Activated naive CD8-positive, alpha-beta T cell treated with anti-CD3 and anti-CD28 coated beads, Interleukin-2, amount 10 ng/mL, durations not matched to agents 7 days and 5 days (primary cell): ENCODE measurements around the gene NDRG4. TPM values are rescaled to one million over a fixed set of nuclear protein-coding genes. Genes with fewer than 3 reads are reported as not detected.

Experiments used
- ATAC-seq: fragments of 150-1000 bp; cut with Tn5 transposase; one replicate; pipeline ENCODE4 v1.10.0; 2021; ENCODE audit warnings: low read depth, moderate library complexity
- POLR2A ChIA-PET: fragments of 350-600 bp; sonication (Branson Sonifier 250); formaldehyde crosslinking; loops from one replicate; lab custom pipeline; 2021; ENCODE audit warnings: antibody characterized with exemption; lab: Charles Lee
- DNase-seq: peaks from one replicate; pipeline ENCODE4 v3.0.0; 2021
- H3K27ac Mint-ChIP-seq: one replicate; pipeline ENCODE4 v1.8.0; 2022; ENCODE audit warnings: mild to moderate bottlenecking, mixed read lengths
- H3K27me3 Mint-ChIP-seq: one replicate; pipeline ENCODE4 v1.8.0; 2022; ENCODE audit warnings: mild to moderate bottlenecking, moderate library complexity, mixed read lengths
- H3K36me3 Mint-ChIP-seq: one replicate; pipeline ENCODE4 v1.8.0; 2021; ENCODE audit warnings: mild to moderate bottlenecking, mixed read lengths
- H3K4me1 Mint-ChIP-seq: one replicate; pipeline ENCODE4 v1.8.0; 2021; ENCODE audit warnings: mixed read lengths
- H3K4me3 Mint-ChIP-seq: one replicate; pipeline ENCODE4 v1.8.0; 2022; ENCODE audit warnings: mild to moderate bottlenecking, moderate library complexity, mixed read lengths
- H3K9me3 Mint-ChIP-seq: one replicate; pipeline ENCODE4 v1.8.0; 2021; ENCODE audit warnings: mixed read lengths
- total RNA-seq, 2 experiments: library from RNA; stranded (reverse); gene quantifications; one replicate each; pipeline ENCODE4 v1.2.3, GENCODE V29; 2021

The NDRG4 gene, protein sequence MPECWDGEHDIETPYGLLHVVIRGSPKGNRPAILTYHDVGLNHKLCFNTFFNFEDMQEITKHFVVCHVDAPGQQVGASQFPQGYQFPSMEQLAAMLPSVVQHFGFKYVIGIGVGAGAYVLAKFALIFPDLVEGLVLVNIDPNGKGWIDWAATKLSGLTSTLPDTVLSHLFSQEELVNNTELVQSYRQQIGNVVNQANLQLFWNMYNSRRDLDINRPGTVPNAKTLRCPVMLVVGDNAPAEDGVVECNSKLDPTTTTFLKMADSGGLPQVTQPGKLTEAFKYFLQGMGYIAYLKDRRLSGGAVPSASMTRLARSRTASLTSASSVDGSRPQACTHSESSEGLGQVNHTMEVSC
- 1 to 10 TPM; 3.2 to 4.1 TPM for total RNA-seq

GRCh38 chr16:58499615-58500351 lies at the start of gene NDRG4:
NDRG4 (plus strand) TSS chr16:58500143; CDS start chr16:58500249, 106 bp downstream.
- DNase-seq (peak; percentile 53), ATAC-seq (peak; percentile 80)
- peaks cover 3% of the 10 kb centered on the region for H3K27me3 Mint-ChIP-seq
- no peaks in the 10 kb centered on the region for H3K9me3 Mint-ChIP-seq
- peak within 1 kb of the TSS; percentile 79 for H3K4me3 Mint-ChIP-seq
- H3K36me3 Mint-ChIP-seq = no peaks in the 10 kb centered on the region
- POLR2A ChIA-PET = no interaction called here
- no peak within 1 kb of the TSS for H3K27ac Mint-ChIP-seq
- peaks cover 11% of the 10 kb centered on the region for H3K4me1 Mint-ChIP-seq

- POLR2A ChIA-PET = no interaction called here
- H3K4me3 Mint-ChIP-seq = no peak overlapping the region
- H3K36me3 Mint-ChIP-seq = no peaks in the 10 kb centered on the region
- DNase-seq (no peak), ATAC-seq (no peak)
- H3K4me1 Mint-ChIP-seq = peaks cover 8% of the 10 kb centered on the region
- no peaks in the 10 kb centered on the region for H3K9me3 Mint-ChIP-seq
- H3K27me3 Mint-ChIP-seq = peaks cover 38% of the 10 kb centered on the region
- H3K27ac Mint-ChIP-seq = no peak overlapping the region
Observed at GRCh38 chr16:58450590-58450989, 49.4 kb upstream of the NDRG4 start.

- no peak for ATAC-seq
- H3K27ac Mint-ChIP-seq = no peak overlapping the region
- H3K27me3 Mint-ChIP-seq = peaks cover 38% of the 10 kb centered on the region
- no peak overlapping the region for H3K4me3 Mint-ChIP-seq
- H3K9me3 Mint-ChIP-seq = no peaks in the 10 kb centered on the region
- no peak for DNase-seq
- POLR2A ChIA-PET = no interaction called here
- H3K4me1 Mint-ChIP-seq = peaks cover 8% of the 10 kb centered on the region
- H3K36me3 Mint-ChIP-seq = no peaks in the 10 kb centered on the region
Observed at GRCh38 chr16:58451265-58451689, 48.7 kb upstream of the NDRG4 start.

DNA sequence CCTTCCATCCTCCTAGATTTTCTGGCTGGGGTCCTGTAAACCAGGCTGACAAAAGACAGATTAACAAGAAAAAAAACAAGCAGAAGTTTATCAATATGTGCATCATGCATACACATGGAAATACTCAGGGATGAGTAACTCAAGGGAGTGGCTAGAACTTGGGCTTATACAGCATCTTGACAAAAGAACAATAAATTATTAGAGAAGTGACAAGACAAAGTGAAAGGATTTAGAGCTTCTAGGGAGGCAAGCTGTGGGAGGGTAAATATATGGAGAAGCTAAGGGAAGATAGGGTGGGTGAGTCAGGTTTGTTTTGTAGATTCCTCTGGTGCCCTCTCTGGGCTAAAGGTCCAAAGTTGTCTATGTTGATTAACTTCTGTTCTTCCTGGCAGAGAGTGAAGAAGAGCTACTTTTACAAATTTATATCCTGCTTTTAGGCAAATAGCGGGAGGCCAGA lies 48.0 kb upstream of the NDRG4 start:
- no peaks in the 10 kb centered on the region for H3K36me3 Mint-ChIP-seq
- ATAC-seq = no peak
- peaks cover 8% of the 10 kb centered on the region for H3K4me1 Mint-ChIP-seq
- peaks cover 37% of the 10 kb centered on the region for H3K27me3 Mint-ChIP-seq
- no peak overlapping the region for H3K4me3 Mint-ChIP-seq
- POLR2A ChIA-PET = no interaction called here
- H3K27ac Mint-ChIP-seq = no peak overlapping the region
- no peak for DNase-seq
- H3K9me3 Mint-ChIP-seq = no peaks in the 10 kb centered on the region

GRCh38 chr16:58452640-58453039 lies 47.3 kb upstream of the NDRG4 start:
- no peak overlapping the region for H3K4me3 Mint-ChIP-seq
- no peak overlapping the region for H3K27ac Mint-ChIP-seq
- no peaks in the 10 kb centered on the region for H3K36me3 Mint-ChIP-seq
- peaks cover 34% of the 10 kb centered on the region for H3K27me3 Mint-ChIP-seq
- H3K4me1 Mint-ChIP-seq = peaks cover 8% of the 10 kb centered on the region
- POLR2A ChIA-PET = no interaction called here
- DNase-seq = no peak
- no peak for ATAC-seq
- no peaks in the 10 kb centered on the region for H3K9me3 Mint-ChIP-seq

GRCh38 chr16:58454178-58454577 lies 45.8 kb upstream of the NDRG4 start:
- H3K27ac Mint-ChIP-seq = no peak overlapping the region
- H3K4me3 Mint-ChIP-seq = no peak overlapping the region
- peaks cover 32% of the 10 kb centered on the region for H3K27me3 Mint-ChIP-seq
- H3K9me3 Mint-ChIP-seq = no peaks in the 10 kb centered on the region
- ATAC-seq = no peak
- peaks cover 8% of the 10 kb centered on the region for H3K4me1 Mint-ChIP-seq
- no peak for DNase-seq
- POLR2A ChIA-PET = no interaction called here
- H3K36me3 Mint-ChIP-seq = no peaks in the 10 kb centered on the region

- no peak overlapping the region for H3K4me3 Mint-ChIP-seq
- H3K36me3 Mint-ChIP-seq = no peaks in the 10 kb centered on the region
- no peaks in the 10 kb centered on the region for H3K9me3 Mint-ChIP-seq
- peaks cover 3% of the 10 kb centered on the region for H3K4me1 Mint-ChIP-seq
- POLR2A ChIA-PET = no interaction called here
- DNase-seq (no peak), ATAC-seq (no peak)
- H3K27me3 Mint-ChIP-seq = peaks cover 28% of the 10 kb centered on the region
- no peak overlapping the region for H3K27ac Mint-ChIP-seq
Observed at GRCh38 chr16:58454856-58455255, 45.1 kb upstream of the NDRG4 start.

- ATAC-seq = no peak
- H3K4me3 Mint-ChIP-seq = no peak overlapping the region
- no peak overlapping the region for H3K27ac Mint-ChIP-seq
- peaks cover 25% of the 10 kb centered on the region for H3K27me3 Mint-ChIP-seq
- no peaks in the 10 kb centered on the region for H3K9me3 Mint-ChIP-seq
- no peaks in the 10 kb centered on the region for H3K36me3 Mint-ChIP-seq
- no peaks in the 10 kb centered on the region for H3K4me1 Mint-ChIP-seq
- POLR2A ChIA-PET = no interaction called here
- DNase-seq = no peak
Observed at GRCh38 chr16:58455750-58456149, 44.2 kb upstream of the NDRG4 start.

DNA sequence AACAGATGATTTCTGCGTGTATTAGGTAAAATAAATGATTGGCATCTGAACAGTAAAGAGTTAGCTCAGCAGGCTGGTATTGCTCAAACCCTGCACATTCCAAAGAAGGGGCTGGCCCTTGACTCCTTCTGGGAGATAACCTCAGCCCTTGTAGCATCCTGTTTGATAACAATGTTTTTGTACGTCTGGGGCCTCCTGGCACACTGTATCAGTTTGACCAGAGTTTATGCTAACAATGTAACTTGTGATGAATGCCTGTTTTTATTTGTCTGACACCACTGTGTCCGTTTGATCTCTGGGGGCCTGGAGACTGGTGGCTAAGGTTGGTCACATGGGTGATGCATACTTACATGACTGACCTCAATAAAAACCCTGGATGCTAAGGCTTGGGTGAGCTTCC lies 43.8 kb upstream of the NDRG4 start:
- H3K4me1 Mint-ChIP-seq = no peaks in the 10 kb centered on the region
- ATAC-seq = no peak

DNA sequence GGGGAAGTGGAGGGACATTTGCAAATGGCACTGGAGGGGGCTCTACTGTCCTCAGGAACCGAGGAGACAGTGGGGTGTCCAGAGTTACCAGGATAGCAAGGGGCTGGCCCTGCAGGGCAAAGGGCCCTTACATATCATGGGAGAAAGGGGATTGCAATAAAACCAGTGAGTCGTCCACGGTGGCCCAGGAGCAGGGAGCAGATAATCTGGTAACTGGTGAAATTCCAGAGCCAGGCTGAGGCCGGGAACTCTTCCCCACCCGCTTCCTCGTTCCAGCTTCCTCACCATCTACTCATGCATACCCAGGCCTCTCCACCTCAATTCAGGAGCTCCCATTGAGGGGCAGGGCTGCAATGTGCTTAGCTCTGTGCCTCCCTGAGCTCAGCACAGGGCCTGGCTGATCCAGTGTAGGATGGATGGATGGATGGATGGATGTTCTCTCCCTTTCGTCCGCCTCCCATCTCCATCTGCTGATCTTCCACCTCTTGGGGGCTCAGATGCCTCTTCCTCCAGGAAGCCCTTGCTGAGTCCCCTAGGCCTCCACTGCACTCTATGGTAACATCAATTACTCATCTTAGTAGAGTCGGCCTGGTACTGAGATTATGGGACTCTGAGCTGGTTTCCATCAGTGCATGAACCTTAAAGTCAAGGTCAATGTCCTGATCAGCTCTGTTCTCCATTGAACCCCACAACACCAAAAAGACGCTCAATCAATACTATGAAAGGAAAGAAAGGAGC lies 41.2 kb upstream of the NDRG4 start:
- POLR2A ChIA-PET = no interaction called here
- Mint-ChIP-seq H3K27ac (no peak overlapping the region), H3K9me3 (no peaks in the 10 kb centered on the region), H3K27me3 (peaks cover 45% of the 10 kb centered on the region), H3K36me3 (no peaks in the 10 kb centered on the region), H3K4me3 (no peak overlapping the region), H3K4me1 (no peaks in the 10 kb centered on the region)
- DNase-seq (no peak), ATAC-seq (no peak)

More for the DNA sequence above, 43.8 kb upstream of the NDRG4 start:
- H3K4me3 Mint-ChIP-seq = no peak overlapping the region
- POLR2A ChIA-PET = no interaction called here
- no peaks in the 10 kb centered on the region for H3K9me3 Mint-ChIP-seq
- no peaks in the 10 kb centered on the region for H3K36me3 Mint-ChIP-seq
- no peak for DNase-seq
- H3K27me3 Mint-ChIP-seq = peaks cover 29% of the 10 kb centered on the region
- no peak overlapping the region for H3K27ac Mint-ChIP-seq

- no peaks in the 10 kb centered on the region for H3K9me3 Mint-ChIP-seq
- POLR2A ChIA-PET = no interaction called here
- H3K27me3 Mint-ChIP-seq = peaks cover 39% of the 10 kb centered on the region
- H3K36me3 Mint-ChIP-seq = no peaks in the 10 kb centered on the region
- no peak for ATAC-seq
- no peak overlapping the region for H3K4me3 Mint-ChIP-seq
- no peak for DNase-seq
- H3K4me1 Mint-ChIP-seq = no peaks in the 10 kb centered on the region
- no peak overlapping the region for H3K27ac Mint-ChIP-seq
Observed at GRCh38 chr16:58459344-58460218, 40.4 kb upstream of the NDRG4 start.

DNA sequence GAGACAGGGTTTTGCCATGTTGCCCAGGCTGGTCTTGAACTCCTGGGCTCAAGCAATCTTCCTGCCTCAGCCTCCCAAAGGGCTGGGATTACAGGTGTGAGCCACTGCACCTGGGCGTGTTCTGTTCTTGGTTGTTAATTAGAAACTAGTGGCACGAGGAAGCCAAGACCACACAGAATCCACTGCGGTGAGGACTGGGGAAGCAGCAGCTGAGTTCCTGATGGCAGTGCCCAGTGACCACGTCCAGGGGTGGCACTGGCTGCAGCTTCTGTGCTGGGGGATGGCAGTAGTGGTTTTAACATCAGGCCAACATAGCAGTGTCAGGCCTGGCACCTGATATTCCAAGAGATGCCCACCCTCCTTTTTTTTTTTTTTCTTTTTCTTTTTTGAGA lies 39.7 kb upstream of the NDRG4 start:
- POLR2A ChIA-PET = no interaction called here
- Mint-ChIP-seq H3K27ac (no peak overlapping the region), H3K4me3 (no peak overlapping the region), H3K27me3 (peaks cover 40% of the 10 kb centered on the region), H3K36me3 (no peaks in the 10 kb centered on the region), H3K9me3 (no peaks in the 10 kb centered on the region), H3K4me1 (peaks cover 3% of the 10 kb centered on the region)
- DNase-seq (no peak), ATAC-seq (no peak)

DNA sequence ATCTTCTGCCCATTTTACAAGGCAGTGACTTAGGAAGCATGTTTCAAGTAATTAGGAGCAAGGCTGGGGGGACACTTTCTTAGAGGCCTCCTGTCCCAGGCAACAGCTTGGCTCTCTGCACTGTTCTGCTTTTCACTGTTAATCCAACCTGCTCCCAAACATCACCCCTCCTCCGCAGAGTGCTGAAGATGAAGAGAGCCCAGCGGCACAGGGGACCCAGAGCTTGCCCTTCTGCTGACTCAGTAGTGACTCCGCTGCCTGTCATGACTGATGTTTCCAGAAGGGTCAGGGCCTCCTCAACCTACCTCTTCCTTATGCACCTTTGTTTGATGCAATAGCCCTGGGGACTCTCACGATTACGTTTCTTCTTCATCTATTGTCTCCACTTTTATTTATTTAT lies 38.9 kb upstream of the NDRG4 start:
- Mint-ChIP-seq H3K4me3 (no peak overlapping the region), H3K9me3 (no peaks in the 10 kb centered on the region), H3K4me1 (peaks cover 3% of the 10 kb centered on the region), H3K36me3 (no peaks in the 10 kb centered on the region), H3K27ac (no peak overlapping the region), H3K27me3 (peaks cover 49% of the 10 kb centered on the region)
- POLR2A ChIA-PET = no interaction called here
- ATAC-seq (no peak), DNase-seq (no peak)
